GM23248 (cell line): ENCODE measurements around the gene TMEM14C. TPM values are rescaled to one million over a fixed set of nuclear protein-coding genes. Genes with fewer than 3 reads are reported as not detected.
A peak's percentile ranks its signal among the peaks of the same experiment; 100 is the strongest.
"Not testable (repeated sequence)": the region's sequence is repeated elsewhere in the genome, so short reads cannot be mapped to it uniquely, and the experiment has no call there.

Experiments used
- DNase-seq: peaks from one replicate; pipeline ENCODE4 v3.0.0-alpha.2; 2015
- H2AFZ ChIP-seq: fragments of 200-600 bp; sonication (generic); 2 replicates; pipeline ENCODE4 v1.6.1; 2016; ENCODE audit warnings: antibody characterized with exemption
- H3F3A ChIP-seq: fragments of 200-600 bp; sonication (generic); 2 replicates; pipeline ENCODE4 v1.6.1; 2016; ENCODE audit warnings: mild to moderate bottlenecking, antibody characterized with exemption, mixed run types; ENCODE audit not compliant: insufficient read depth
- H3K27ac ChIP-seq: fragments of 200-600 bp; sonication (generic); 2 replicates; pipeline ENCODE4 v1.5.1; 2016; ENCODE audit warnings: mild to moderate bottlenecking
- H3K27me3 ChIP-seq: fragments of 200-600 bp; sonication (generic); replicated peaks from 2 replicates; pipeline ENCODE4 v1.6.1; 2016; ENCODE audit warnings: mild to moderate bottlenecking; ENCODE audit not compliant: insufficient read depth
- H3K36me3 ChIP-seq: fragments of 200-600 bp; sonication (generic); 2 replicates; pipeline ENCODE4 v1.6.1; 2016; ENCODE audit warnings: low read depth, mild to moderate bottlenecking
- H3K4me1 ChIP-seq: fragments of 200-600 bp; sonication (generic); 2 replicates; pipeline ENCODE4 v1.6.1; 2016; ENCODE audit warnings: mild to moderate bottlenecking; ENCODE audit not compliant: insufficient read depth
- H3K4me2 ChIP-seq: fragments of 200-600 bp; sonication (generic); one replicate; pipeline ENCODE4 v1.6.1; 2016; ENCODE audit warnings: mild to moderate bottlenecking; ENCODE audit not compliant: unreplicated experiment
- H3K4me3 ChIP-seq: fragments of 200-600 bp; sonication (generic); 2 replicates; pipeline ENCODE4 v1.5.1; 2016; ENCODE audit warnings: mild to moderate bottlenecking
- H3K79me2 ChIP-seq: fragments of 200-600 bp; sonication (generic); 2 replicates; pipeline ENCODE4 v1.6.1; 2016; ENCODE audit warnings: mild to moderate bottlenecking; ENCODE audit not compliant: insufficient read depth
- H3K9ac ChIP-seq: fragments of 200-600 bp; sonication (generic); 2 replicates; pipeline ENCODE4 v1.6.1; 2016; ENCODE audit warnings: mild to moderate bottlenecking
- H3K9me2 ChIP-seq: fragments of 200-600 bp; sonication (generic); 2 replicates; pipeline ENCODE4 v1.6.1; 2016; ENCODE audit warnings: mixed run types, mild to moderate bottlenecking, moderate library complexity; ENCODE audit not compliant: insufficient read depth
- H3K9me3 ChIP-seq: fragments of 200-600 bp; sonication (generic); one replicate; pipeline ENCODE4 v1.6.1; 2017; ENCODE audit warnings: low read depth
- H4K20me1 ChIP-seq: fragments of 200-600 bp; sonication (generic); 2 replicates; pipeline ENCODE4 v1.6.0; 2016; ENCODE audit not compliant: insufficient read depth
- EZH2 ChIP-seq: fragments of 200-600 bp; sonication (generic); IDR thresholded peaks from 2 replicates; pipeline ENCODE4 v1.6.1; 2018; ENCODE audit warnings: antibody characterized with exemption, mild to moderate bottlenecking; ENCODE audit not compliant: insufficient read depth, poor library complexity, severe bottlenecking
- EZH2phosphoT487 ChIP-seq: fragments of 200-600 bp; sonication (generic); IDR thresholded peaks from 2 replicates; pipeline ENCODE4 v1.6.1; 2018; ENCODE audit warnings: antibody characterized with exemption, moderate library complexity, mild to moderate bottlenecking, low read depth; ENCODE audit not compliant: insufficient read depth
- WGBS, 2 experiments: methylation state at CpG; one replicate each; pipeline ENCODE4 v1.1.6; 2015 to 2017; ENCODE audit warnings: low lambda C conversion rate in 2 of 2, low coverage in 1 of 2; ENCODE audit errors: missing lambda C conversion rate in 2 of 2; 5-methylcytosine and 5-hydroxymethylcytosine counted together
- in situ Hi-C: fragments of 300-500 bp; cut with MboI; formaldehyde crosslinking; loops from 2 replicates; pipeline ENCODE4 v1.15.0; 2020
- polyA plus RNA-seq: library from polyadenylated mRNA; unstranded; fragments of >200 nt; fragmentation: Nextera tagmentation; extraction: Ambion mirVana; gene quantifications from 2 replicates; pipeline ENCODE4 v1.2.1, GENCODE V29; 2016
- total RNA-seq: library from RNA; depleted of rRNA; stranded (reverse); fragments of >200 nt; shearing (Covaris generic); gene quantifications from 2 replicates; pipeline ENCODE4 v1.2.3, GENCODE V29; 2014

TMEM14C gene
- total and polyA plus RNA-seq, 2 experiments from 2014 or later = 164 to 272 TPM

- Histone ChIP-seq H3K27ac (no peak overlapping the region), H3K4me1 (peaks cover 15% of the 10 kb centered on the region), H3K27me3 (no peaks in the 10 kb centered on the region), H2AFZ (no peak overlapping the region), H3F3A (peaks cover 33% of the 10 kb centered on the region), H3K4me3 (no peak overlapping the region), H3K9me3 (no peaks in the 10 kb centered on the region), H3K4me2 (no peak overlapping the region), H3K36me3 (peaks cover 31% of the 10 kb centered on the region), H3K9me2 (no peaks in the 10 kb centered on the region), H4K20me1 (no peaks in the 10 kb centered on the region), H3K79me2 (peaks cover 23% of the 10 kb centered on the region), H3K9ac (no peak overlapping the region)
- no peak for DNase-seq
- WGBS, 2 experiments = 94 to 96% methylated on average over 17 of the region's 17 CpGs
- in situ Hi-C loops = no loop called here
- TF ChIP-seq EZH2phosphoT487 (no peak), EZH2 (no peak)
Measured at GRCh38 chr6:10733151-10733715, 10.4 kb downstream of the TMEM14C start.

GRCh38 chr6:10733863-10734262 is 11.0 kb downstream of the TMEM14C start:
- 96 to 99% methylated on average over 3 of the region's 3 CpGs for WGBS, 2 experiments

GRCh38 chr6:10736731-10737130 is 13.9 kb downstream of the TMEM14C start:
- H3K9me2 ChIP-seq = no peaks in the 10 kb centered on the region
- in situ Hi-C loops = no loop called here
- H3K4me2 ChIP-seq = no peak overlapping the region
- H3K79me2 ChIP-seq = peaks cover 29% of the 10 kb centered on the region
- H3K27me3 ChIP-seq = no peaks in the 10 kb centered on the region
- H3K4me1 ChIP-seq = peaks cover 15% of the 10 kb centered on the region
- H2AFZ ChIP-seq = no peak overlapping the region
- no peak for DNase-seq
- WGBS, 2 experiments = 13 to 20% methylated on average over 2 of the region's 2 CpGs
- H3K36me3 ChIP-seq = peaks cover 13% of the 10 kb centered on the region; the same call in 1 of the 2 replicates
- no peak overlapping the region for H3K9ac ChIP-seq
- no peaks in the 10 kb centered on the region for H3K9me3 ChIP-seq
- H3K27ac ChIP-seq = no peak overlapping the region
- peaks cover 33% of the 10 kb centered on the region for H3F3A ChIP-seq
- no peak for TF ChIP-seq EZH2phosphoT487
- TF ChIP-seq EZH2 = no peak
- no peak overlapping the region for H3K4me3 ChIP-seq
- H4K20me1 ChIP-seq = no peaks in the 10 kb centered on the region

More at GRCh38 chr6:10733863-10734262, 11.0 kb downstream of the TMEM14C start:
- Histone ChIP-seq H3K4me1 (peaks cover 15% of the 10 kb centered on the region), H3K79me2 (peaks cover 29% of the 10 kb centered on the region), H3K9me3 (no peaks in the 10 kb centered on the region), H3K27me3 (no peaks in the 10 kb centered on the region), H3F3A (peaks cover 33% of the 10 kb centered on the region), H3K9me2 (no peaks in the 10 kb centered on the region), H4K20me1 (no peaks in the 10 kb centered on the region), H3K4me3 (no peak overlapping the region), H3K36me3 (peaks cover 31% of the 10 kb centered on the region), H2AFZ (no peak overlapping the region), H3K27ac (peak overlapping the region; percentile 66), H3K9ac (no peak overlapping the region), H3K4me2 (no peak overlapping the region)
- in situ Hi-C loops = no loop called here
- DNase-seq = no peak
- TF ChIP-seq EZH2phosphoT487 = no peak
- no peak for TF ChIP-seq EZH2

GRCh38 chr6:10740061-10740460 is 17.2 kb downstream of the TMEM14C start:
- H3K9me2 ChIP-seq = no peaks in the 10 kb centered on the region
- H3K27ac ChIP-seq = no peak overlapping the region
- TF ChIP-seq EZH2 = no peak
- no peak for TF ChIP-seq EZH2phosphoT487
- H3K4me1 ChIP-seq = peaks cover 5% of the 10 kb centered on the region
- peaks cover 29% of the 10 kb centered on the region for H3K79me2 ChIP-seq
- H2AFZ ChIP-seq = no peak overlapping the region
- DNase-seq = no peak
- no peaks in the 10 kb centered on the region for H3K27me3 ChIP-seq
- H3K9me3 ChIP-seq = no peaks in the 10 kb centered on the region
- H3K36me3 ChIP-seq = no peaks in the 10 kb centered on the region
- peaks cover 8% of the 10 kb centered on the region for H3F3A ChIP-seq
- H4K20me1 ChIP-seq = no peaks in the 10 kb centered on the region
- in situ Hi-C loops = no loop called here
- no peak overlapping the region for H3K9ac ChIP-seq
- no peak overlapping the region for H3K4me3 ChIP-seq
- no peak overlapping the region for H3K4me2 ChIP-seq

- peaks cover 22% of the 10 kb centered on the region for H3K79me2 ChIP-seq
- in situ Hi-C loops = not testable (repeated sequence)
- 75 to 78% methylated on average over 4 of the region's 4 CpGs for WGBS, 2 experiments
Measured at GRCh38 chr6:10741643-10742042, 18.8 kb downstream of the TMEM14C start.

More at GRCh38 chr6:10741643-10742042, 18.8 kb downstream of the TMEM14C start:
- not testable (repeated sequence) for H2AFZ ChIP-seq, H3K9me3 ChIP-seq, H3K36me3 ChIP-seq, DNase-seq, H3K27ac ChIP-seq, H3K9ac ChIP-seq, H3K4me1 ChIP-seq, H4K20me1 ChIP-seq, H3K4me2 ChIP-seq, H3K27me3 ChIP-seq, H3K9me2 ChIP-seq, H3K4me3 ChIP-seq
- peaks cover 12% of the 10 kb centered on the region; the same call in 1 of the 2 replicates for H3F3A ChIP-seq
